ENCODE measurements around the gene ERICH4.

The ERICH4 gene

GRCh38 chr19:41492843-41493242 is 49.9 kb downstream of the ERICH4 start:
- H3K27ac Mint-ChIP-seq = no peak overlapping the region
- TF ChIP-seq, protein P1, sequence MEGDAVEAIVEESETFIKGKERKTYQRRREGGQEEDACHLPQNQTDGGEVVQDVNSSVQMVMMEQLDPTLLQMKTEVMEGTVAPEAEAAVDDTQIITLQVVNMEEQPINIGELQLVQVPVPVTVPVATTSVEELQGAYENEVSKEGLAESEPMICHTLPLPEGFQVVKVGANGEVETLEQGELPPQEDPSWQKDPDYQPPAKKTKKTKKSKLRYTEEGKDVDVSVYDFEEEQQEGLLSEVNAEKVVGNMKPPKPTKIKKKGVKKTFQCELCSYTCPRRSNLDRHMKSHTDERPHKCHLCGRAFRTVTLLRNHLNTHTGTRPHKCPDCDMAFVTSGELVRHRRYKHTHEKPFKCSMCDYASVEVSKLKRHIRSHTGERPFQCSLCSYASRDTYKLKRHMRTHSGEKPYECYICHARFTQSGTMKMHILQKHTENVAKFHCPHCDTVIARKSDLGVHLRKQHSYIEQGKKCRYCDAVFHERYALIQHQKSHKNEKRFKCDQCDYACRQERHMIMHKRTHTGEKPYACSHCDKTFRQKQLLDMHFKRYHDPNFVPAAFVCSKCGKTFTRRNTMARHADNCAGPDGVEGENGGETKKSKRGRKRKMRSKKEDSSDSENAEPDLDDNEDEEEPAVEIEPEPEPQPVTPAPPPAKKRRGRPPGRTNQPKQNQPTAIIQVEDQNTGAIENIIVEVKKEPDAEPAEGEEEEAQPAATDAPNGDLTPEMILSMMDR (IDR thresholded peaks at IDR 0.05; ENCODE audit: unreplicated experiment in 3 of 3) = no peak
- H3K4me1 Mint-ChIP-seq = no peaks in the 10 kb centered on the region
- H3K36me3 Mint-ChIP-seq (ENCODE audit: low read depth) = no peaks in the 10 kb centered on the region
- peaks cover 3% of the 10 kb centered on the region for H3K27me3 Mint-ChIP-seq (ENCODE audit: low read depth)
- H3K9me3 Mint-ChIP-seq = peaks cover 8% of the 10 kb centered on the region
- H3K4me3 Mint-ChIP-seq = no peak overlapping the region

Measured in nephron (organoid).